ENCODE measurements around the gene PLCB4. TPM values are rescaled to one million over a fixed set of nuclear protein-coding genes. Genes with fewer than 3 reads are reported as not detected.
"Not testable (repeated sequence)": the region's sequence is repeated elsewhere in the genome, so short reads cannot be mapped to it uniquely, and the experiment has no call there.

Gene PLCB4
- polyA plus RNA-seq, 3 donors = not detected

DNA sequence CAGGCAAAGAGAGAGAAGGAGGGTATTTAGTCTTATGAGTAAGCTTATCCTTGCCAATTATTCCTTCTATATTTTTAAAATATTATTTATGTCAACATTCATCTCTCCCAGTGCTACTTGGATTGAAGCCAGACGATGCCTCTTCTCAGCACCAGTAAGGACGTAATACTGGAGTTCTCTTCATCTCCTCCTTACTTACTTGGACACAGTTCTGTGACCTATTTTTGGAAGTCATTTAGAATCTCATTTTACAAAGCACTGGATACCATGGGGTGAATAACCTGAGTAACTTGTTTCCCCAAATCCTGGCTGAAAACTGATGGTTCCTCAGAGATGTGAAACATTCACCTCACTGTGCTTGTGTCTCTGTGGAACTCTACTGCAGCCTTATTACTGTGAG is 308.1 kb downstream of the PLCB4 start:
- H3K27ac Mint-ChIP-seq = no peak overlapping the region
- no peak overlapping the region for H2AFZ ChIP-seq (ENCODE audit: insufficient read depth, low read depth, low read length, poor library complexity, severe bottlenecking)
- no peaks in the 10 kb centered on the region for H4K20me1 ChIP-seq (ENCODE audit: insufficient read depth, low read length)
- H3K9me3 ChIP-seq (replicated peaks in 1 of 2; ENCODE audit: control insufficient read depth in 1 of 2, insufficient read depth in 1 of 2, low read length in 2 of 2) = no peaks in the 10 kb centered on the region
- no peaks in the 10 kb centered on the region for H3K4me1 ChIP-seq (ENCODE audit: control insufficient read depth in 1 of 2, insufficient read depth in 2 of 2, low read length in 2 of 2)
- H3K4me1 Mint-ChIP-seq = no peaks in the 10 kb centered on the region
- TF ChIP-seq, protein P1, sequence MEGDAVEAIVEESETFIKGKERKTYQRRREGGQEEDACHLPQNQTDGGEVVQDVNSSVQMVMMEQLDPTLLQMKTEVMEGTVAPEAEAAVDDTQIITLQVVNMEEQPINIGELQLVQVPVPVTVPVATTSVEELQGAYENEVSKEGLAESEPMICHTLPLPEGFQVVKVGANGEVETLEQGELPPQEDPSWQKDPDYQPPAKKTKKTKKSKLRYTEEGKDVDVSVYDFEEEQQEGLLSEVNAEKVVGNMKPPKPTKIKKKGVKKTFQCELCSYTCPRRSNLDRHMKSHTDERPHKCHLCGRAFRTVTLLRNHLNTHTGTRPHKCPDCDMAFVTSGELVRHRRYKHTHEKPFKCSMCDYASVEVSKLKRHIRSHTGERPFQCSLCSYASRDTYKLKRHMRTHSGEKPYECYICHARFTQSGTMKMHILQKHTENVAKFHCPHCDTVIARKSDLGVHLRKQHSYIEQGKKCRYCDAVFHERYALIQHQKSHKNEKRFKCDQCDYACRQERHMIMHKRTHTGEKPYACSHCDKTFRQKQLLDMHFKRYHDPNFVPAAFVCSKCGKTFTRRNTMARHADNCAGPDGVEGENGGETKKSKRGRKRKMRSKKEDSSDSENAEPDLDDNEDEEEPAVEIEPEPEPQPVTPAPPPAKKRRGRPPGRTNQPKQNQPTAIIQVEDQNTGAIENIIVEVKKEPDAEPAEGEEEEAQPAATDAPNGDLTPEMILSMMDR (IDR thresholded peaks at IDR 0.05) = no peak
- H3K9me3 Mint-ChIP-seq = no peaks in the 10 kb centered on the region
- H3K4me3 ChIP-seq (replicated peaks in 1 of 3; ENCODE audit: low read depth in 2 of 3, low read length in 3 of 3) = no peak overlapping the region
- DNase-seq = no peak
- H3K36me3 Mint-ChIP-seq = no peaks in the 10 kb centered on the region
- WGBS (ENCODE audit: insufficient coverage) = 100% methylated on average over 1 of the region's 2 CpGs
- H3K79me2 ChIP-seq (ENCODE audit: insufficient read depth, low read length) = no peaks in the 10 kb centered on the region
- H3K27ac ChIP-seq (ENCODE audit: low read depth in 1 of 2, low read length in 2 of 2) = no peak overlapping the region
- no peaks in the 10 kb centered on the region for H3K36me3 ChIP-seq (replicated peaks in 1 of 2; ENCODE audit: control insufficient read depth in 1 of 2, insufficient read depth in 2 of 2, low read length in 2 of 2)
- H3K9ac ChIP-seq (ENCODE audit: insufficient read depth, low read length, poor library complexity, severe bottlenecking) = no peak overlapping the region
- no peak overlapping the region for H3K4me2 ChIP-seq (replicated peaks; ENCODE audit: extremely low read depth, low read length, poor library complexity, severe bottlenecking)
- H3K27me3 ChIP-seq (ENCODE audit: control insufficient read depth in 2 of 2, insufficient read depth in 2 of 2, low read length in 2 of 2) = no peaks in the 10 kb centered on the region
- peaks cover 0 to 2% (median 0%) of the 10 kb centered on the region in 3 donors for H3K27me3 Mint-ChIP-seq (ENCODE audit: low read depth in 3 of 3)
- intact Hi-C loops (cut with micrococcal nuclease) = no loop called here
- H3K4me3 Mint-ChIP-seq = no peak overlapping the region

DNA sequence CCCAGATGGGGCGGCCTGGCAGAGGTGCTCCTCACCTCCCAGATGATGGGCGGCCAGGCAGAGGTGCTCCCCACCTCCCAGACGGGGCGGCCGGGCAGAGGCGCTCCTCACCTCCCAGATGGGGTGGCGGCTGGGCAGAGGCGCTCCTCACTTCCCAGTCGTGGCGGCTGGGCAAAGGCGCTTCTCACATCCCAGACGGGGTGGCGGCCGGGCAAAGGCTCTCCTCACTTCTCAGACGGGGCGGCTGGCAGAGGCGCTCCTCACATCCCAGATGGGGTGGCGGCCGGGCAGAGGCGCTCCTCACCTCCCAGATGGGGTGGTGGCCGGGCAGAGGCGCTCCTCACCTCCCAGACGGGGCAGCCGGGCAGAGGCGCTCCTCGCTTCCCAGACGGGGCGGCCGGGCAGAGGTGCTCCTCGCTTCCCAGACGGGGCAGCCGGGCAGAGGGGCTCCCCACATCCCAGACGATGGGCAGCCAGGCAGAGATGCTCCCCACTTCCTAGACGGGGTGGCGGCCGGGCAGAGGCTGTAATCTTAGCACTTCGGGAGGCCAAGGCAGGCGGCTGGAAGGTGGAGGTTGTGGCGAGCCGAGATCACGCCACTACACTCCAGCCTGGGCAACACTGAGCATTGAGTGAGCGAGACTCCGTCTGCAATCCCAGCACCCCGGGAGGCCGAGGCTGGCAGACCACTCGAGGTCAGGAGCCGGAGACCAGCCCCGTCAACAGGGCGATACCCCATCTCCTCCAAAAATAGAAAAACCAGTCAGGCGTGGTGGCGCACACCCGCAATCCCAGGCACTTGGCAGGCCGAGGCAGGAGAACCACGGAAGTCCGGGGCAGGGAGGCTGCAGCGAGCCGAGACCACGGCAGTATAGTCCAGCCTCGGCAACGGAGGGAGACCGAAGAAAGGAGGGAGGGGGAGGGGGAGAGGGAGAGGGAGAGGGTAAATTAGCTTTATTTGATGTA is 316.7 kb downstream of the PLCB4 start:
- H3K27me3 ChIP-seq (ENCODE audit: control insufficient read depth in 2 of 2, insufficient read depth in 2 of 2, low read length in 2 of 2); H3K4me3 ChIP-seq (replicated peaks in 1 of 3; ENCODE audit: low read depth in 2 of 3, low read length in 3 of 3); H3K79me2 ChIP-seq (ENCODE audit: insufficient read depth, low read length); H3K36me3 Mint-ChIP-seq; DNase-seq; H3K4me2 ChIP-seq (replicated peaks; ENCODE audit: extremely low read depth, low read length, poor library complexity, severe bottlenecking); H3K9me3 Mint-ChIP-seq; H3K4me1 ChIP-seq (ENCODE audit: control insufficient read depth in 1 of 2, insufficient read depth in 2 of 2, low read length in 2 of 2); H3K27ac ChIP-seq (ENCODE audit: low read depth in 1 of 2, low read length in 2 of 2); H4K20me1 ChIP-seq (ENCODE audit: insufficient read depth, low read length); H3K4me1 Mint-ChIP-seq; H3K27ac Mint-ChIP-seq; H3K9ac ChIP-seq (ENCODE audit: insufficient read depth, low read length, poor library complexity, severe bottlenecking); H3K4me3 Mint-ChIP-seq; intact Hi-C loops (cut with micrococcal nuclease); H3K27me3 Mint-ChIP-seq (ENCODE audit: low read depth in 3 of 3); H2AFZ ChIP-seq (ENCODE audit: insufficient read depth, low read depth, low read length, poor library complexity, severe bottlenecking); H3K36me3 ChIP-seq (replicated peaks in 1 of 2; ENCODE audit: control insufficient read depth in 1 of 2, insufficient read depth in 2 of 2, low read length in 2 of 2): not testable (repeated sequence)
- peaks cover 4 to 12% of the 10 kb centered on the region in 2 donors for H3K9me3 ChIP-seq (replicated peaks in 1 of 2; ENCODE audit: control insufficient read depth in 1 of 2, insufficient read depth in 1 of 2, low read length in 2 of 2)
- WGBS (ENCODE audit: insufficient coverage) = 97% methylated on average over 46 of the region's 61 CpGs

Data from CD14-positive monocyte (primary cell).